NK-92 treated with Interleukin-12 subunit alpha and Interleukin-12 subunit beta, amount 100 ng/mL, for 24 hours (cell line): ENCODE results near the gene PDLIM3.
"Not testable (repeated sequence)": the region's sequence is repeated elsewhere in the genome, so short reads cannot be mapped to it uniquely, and the experiment has no call there.

Experiments used
- DNase-seq: peaks from one replicate; lab custom pipeline; 2025; lab: John Stamatoyannopoulos, UW

The PDLIM3 gene

GRCh38 chr4:185518494-185518893 is 16.8 kb downstream of the PDLIM3 start:
- no peak for DNase-seq

DNA sequence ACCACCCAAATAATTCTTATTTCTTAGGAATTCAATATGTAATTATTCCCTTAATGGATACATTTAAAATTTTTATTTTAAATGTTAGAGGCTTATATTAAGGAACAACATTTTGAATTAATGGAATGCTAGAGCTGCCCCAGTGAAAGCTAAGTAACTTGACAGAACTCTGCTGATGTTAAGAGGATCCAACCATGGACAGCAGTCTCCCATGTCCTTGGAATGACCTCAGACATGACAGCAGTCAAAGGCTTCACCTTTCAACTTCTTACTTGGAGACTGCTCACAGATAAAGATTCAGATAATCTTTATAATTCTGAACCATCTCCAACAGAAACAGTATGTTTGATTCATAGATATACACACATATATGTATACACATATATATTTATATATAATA is 17.2 kb downstream of the PDLIM3 start:
- no peak for DNase-seq

DNA sequence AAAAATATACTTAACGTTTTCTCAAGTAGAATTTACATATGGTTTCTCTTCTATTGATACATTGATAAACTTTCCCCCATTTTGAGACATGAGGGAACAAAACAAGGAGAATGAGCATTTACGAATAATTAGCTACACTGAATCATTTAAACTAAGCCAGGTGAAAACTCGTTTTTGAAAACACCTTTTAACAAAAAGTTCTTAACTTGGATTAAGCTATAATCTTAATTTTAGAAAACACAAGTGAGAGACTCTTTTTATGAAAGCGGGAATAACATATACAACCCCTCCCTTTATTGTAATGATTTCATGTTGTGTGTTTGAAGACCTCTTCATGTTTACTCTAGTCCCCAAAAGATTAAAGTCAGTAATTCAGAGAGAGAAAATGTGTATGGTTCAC is 20.1 kb downstream of the PDLIM3 start:
- DNase-seq: no peak

DNA sequence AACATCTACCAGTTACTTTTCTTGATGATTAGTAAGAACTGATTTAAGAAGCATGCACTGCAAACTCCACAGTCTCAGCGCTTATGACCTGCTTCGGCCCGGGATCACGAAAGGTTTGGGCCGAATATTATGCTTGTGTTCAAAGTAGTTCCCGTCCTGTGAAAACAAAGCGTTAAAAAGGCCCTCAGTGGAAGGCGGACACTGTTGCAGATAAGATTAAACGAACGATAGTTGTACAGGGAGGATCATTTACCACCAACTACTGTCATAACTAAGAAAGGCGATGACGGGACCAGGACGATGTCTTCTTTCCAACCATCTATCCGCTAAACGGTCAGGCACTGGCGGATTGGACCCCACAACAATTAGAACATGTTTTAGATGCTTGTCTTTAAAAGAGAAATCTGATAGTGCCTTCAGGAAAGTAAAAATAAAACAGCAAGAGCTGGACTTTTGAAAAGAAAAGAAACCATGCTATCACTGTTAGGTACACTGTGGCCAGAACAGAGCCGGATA is 21.1 kb downstream of the PDLIM3 start:
- no peak for DNase-seq

GRCh38 chr4:185513489-185514181 is 21.7 kb downstream of the PDLIM3 start:
- DNase-seq: no peak

DNA sequence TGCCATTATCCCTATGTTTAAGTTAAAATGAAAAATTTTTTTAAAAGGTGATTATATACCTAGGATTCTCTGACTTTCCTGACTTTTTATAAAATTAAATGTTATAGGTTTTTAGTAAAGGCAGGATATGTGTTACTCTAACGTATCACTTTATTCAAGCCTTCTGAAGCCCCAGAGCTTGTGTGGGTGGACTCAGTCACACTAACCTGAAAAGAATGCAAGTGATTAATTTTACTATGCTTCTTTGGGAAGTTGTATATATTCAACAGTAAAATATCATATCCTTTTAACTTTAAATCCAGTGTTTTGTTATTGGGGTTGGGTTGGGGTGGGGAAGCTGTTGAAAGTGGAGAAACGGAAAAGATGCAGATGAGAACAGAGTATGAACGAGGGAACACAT is 22.8 kb downstream of the PDLIM3 start:
- no peak for DNase-seq

GRCh38 chr4:185511243-185511642 is 24.1 kb downstream of the PDLIM3 start:
- DNase-seq: not testable (repeated sequence)

DNA sequence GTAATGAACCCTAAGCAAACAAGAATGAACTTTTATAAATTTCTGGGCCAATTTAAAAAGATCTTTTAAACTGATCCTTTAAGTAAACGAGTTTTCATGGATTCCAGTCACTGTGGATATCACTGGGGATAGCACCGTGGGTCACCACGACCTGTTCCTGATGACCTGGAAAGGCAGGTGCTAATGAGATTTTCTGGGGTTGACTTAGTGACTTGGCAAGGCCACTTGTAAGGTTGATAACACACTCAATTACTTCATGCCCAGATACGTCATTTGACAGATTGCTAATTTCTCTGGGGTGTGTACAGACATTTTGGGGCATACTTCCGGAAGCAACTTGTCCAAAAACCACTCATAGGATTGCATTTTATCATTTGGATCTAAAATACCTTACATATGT is 24.5 kb downstream of the PDLIM3 start:
- DNase-seq: no peak

DNA sequence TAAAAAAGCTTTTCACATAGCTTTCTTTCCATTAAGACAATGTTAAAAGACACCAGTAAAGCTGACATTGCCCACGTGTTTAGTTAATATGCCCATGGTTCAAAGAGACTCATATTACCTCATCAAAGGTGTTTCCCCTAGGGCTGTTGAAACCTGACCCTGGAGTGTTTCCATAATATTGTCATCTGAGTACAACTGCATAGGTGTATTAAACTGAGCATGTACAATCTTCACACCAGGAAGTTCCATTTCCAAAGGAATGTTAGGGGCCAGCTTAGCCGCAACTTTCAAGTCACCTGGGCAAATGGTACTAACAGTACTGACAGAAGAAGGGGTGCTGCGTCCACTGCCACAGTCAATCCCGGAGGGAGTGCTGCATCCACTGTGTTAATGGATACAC is 27.1 kb downstream of the PDLIM3 start:
- no peak for DNase-seq

- no peak for DNase-seq
Measured at GRCh38 chr4:185506422-185506821, 28.9 kb downstream of the PDLIM3 start.

DNA sequence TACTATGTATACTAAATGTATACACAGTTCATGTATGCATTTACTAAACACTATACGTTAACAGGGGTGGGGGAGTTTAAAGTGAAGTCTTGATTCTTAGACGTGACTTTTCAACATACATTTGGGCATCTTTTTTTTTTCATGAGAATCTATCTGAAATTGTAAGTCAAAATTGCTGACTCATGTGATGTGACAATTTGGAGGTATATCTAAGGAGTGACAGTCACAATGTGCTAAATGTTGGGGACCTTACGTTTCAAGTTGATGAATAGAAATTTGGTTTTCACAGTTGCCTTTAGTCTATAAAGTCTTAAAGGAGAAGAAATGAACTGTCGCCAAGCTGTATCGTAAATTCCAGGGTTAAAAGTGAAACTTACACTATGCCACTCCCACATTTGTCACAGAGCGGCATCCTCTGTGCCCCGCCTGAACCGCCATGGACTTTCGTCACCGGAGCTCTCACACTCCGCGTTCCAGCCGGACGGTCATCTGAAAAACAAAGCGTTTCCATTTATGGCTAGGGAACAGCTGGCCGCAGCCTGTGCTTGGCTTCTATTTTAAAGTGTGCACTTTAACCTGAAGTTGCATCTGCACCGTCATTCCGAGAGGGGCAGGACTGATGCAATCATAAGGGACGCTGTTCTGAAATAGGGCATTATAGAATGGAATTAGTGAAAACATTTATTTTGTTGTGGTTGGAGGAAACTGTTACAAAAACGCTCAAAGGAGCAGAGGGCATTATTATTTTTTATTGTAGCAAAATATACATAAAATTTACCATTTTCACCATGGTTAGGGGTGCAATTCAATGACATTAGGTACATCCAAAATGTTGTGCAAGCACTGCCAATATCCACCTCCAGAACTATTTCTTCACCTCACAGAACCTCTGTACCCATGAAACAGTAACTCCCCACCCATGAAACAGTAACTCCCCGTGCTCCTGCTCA is 30.9 kb downstream of the PDLIM3 start:
- DNase-seq: no peak

GRCh38 chr4:185502386-185502785 is 32.9 kb downstream of the PDLIM3 start:
- DNase-seq: no peak

DNA sequence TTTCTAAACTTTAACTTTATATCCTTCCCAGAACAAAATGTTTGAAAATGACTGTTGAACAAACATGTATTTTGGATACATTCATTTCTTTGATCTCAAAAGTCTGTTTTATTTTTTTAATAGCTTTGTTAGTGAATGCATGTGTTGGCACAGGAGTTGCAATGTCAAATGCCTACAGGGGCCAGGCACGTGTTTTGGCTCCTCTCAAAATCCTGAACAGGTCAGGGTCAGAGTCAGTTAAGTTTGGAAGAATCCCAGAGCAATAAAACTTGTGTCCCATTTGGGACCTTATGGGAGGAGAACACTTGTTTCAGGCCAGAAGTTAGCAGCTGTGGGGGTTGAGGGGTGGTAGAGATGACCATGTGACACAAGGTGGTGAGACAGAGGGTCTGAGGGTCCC is 34.7 kb downstream of the PDLIM3 start:
- no peak for DNase-seq

DNA sequence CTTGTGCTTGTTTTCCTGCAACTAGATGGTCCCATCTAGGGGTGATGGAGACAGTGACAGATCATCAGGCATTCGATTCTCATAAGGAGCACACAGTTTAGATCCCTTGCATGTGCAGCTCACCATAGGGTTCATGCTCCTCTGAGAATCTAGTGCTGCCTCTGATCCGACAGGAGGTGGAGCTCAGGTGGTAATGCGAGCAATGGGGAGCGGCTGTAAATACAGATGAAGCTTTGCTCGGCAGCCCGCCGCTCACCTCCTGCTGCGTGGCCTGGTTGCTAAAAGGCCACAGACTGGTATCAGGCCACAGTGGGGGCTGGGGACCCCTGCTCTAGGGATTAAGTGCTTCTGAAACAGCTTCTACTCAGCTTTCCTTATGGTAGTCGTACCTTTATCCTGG is 35.3 kb downstream of the PDLIM3 start:
- no peak for DNase-seq

DNA sequence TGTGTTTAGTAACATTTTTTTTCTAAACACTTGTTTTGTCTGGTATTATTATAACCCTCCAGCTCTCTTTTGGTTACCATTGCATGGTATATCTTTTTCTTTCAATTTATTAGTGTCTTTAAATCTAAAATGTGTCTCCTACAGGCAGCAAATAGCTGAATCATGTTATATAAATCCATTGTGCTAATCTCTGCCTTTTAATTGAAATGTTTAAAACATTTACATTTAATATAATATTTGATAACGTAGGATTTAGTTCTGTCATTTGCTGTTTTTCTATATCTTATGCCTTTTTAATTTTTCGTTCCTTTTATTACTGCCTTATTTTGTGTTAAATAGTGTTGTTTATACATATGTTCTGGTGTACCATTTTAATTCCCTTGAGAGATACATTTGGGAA is 46.7 kb downstream of the PDLIM3 start:
- DNase-seq: no peak

DNA sequence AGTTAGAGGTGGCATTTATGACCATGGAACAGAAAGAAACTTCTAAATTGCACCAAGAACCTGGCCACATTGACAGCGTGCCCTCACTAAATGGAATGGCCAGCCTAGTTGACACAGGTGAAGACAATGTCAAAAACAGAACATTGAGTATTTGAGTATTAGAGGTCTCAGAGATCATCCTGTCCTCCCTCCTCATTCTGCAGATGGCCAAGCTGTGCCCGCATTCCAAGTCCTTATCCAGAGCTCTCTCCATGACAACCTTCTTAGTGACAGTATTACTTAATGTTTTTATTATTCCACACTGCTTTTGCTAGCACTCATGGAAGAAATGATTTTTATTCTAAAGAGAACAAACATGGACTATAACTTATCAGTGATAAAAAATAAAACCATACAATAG is 53.9 kb downstream of the PDLIM3 start:
- no peak for DNase-seq

DNA sequence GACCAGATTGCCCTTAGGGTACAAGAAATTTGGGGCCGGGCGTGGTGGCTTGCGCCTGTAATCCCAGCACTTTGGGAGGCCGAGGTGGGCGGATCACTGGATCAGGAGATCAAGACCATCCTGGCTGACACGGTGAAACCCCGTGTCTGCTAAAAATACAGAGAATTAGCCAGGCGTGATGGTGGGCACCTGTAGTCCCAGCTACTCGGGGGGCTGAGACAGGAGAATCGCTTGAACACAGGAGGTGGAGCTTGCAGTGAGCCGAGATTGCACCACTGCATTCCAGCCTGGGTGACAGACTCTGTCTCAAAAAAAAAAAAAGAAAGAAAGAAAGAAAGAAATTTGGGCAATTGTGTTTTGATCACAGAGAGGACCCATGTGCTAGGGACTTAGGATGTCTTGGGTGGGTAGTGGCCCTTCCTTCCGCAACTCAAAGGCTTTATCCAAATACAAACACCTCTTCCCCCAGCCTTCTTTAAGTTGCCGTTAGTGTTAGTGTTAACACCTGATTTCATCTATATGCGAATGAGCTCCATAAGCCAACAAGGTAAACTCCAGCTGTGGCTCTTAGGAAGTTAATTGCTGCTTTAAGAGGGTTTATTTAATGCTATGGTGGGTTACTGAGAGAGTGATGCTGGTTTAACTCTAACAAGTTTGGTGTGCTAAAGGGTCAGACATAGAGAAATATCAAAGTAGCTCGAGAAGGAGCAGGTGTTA is 55.1 kb downstream of the PDLIM3 start:
- DNase-seq: no peak

DNA sequence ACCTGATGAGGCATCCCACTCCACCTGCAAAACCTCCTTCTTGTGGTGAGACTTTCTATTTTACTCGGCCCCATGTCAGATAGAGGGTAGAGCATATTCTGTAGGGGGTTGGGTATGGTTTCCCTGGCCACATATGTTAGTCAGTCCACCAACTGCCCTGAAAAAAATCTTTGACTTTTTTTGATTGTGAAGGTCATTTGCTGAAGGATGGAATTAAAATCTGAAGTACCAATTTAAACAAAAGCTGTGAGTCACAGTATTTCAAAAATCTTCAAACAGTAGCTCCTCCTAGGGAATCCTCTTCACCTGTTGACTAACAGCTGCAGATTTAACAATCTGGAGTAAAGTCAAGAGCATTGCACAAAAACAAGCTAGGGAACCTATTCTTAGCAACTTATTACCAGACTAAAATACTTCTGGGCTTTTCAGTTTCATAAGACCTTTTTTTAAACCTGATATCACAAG is 55.8 kb downstream of the PDLIM3 start:
- no peak for DNase-seq

GRCh38 chr4:185473247-185473646 is 62.1 kb downstream of the PDLIM3 start:
- no peak for DNase-seq

DNA sequence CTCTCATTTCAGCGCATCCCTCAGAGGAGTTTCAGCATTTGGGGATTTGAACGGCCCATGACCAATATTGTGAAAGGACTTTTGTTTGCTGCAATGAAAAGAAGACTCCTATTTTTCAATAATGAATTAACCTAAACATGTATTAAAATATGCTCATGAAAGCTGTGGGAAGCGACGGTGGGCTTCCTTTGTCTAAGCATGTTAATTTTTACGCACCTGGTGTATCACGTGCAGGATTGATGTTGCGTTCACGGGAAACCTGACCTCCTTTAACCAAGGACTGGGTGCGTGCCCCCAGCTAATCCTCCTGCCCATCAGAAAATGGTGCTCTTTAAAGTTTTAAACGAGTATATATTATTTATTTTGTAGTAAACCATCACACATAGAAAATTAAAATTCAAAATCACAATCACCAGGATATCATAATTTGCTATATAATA is 63.2 kb downstream of the PDLIM3 start:
- DNase-seq: no peak

GRCh38 chr4:185471235-185472102 is 63.8 kb downstream of the PDLIM3 start, which contains the start of gene CCDC110:
Gene CCDC110 (minus strand): TSS chr4:185471733. CDS start chr4:185471683, 50 bp downstream.
- no peak for DNase-seq
